KMS-11 (cell line): Measurements from ENCODE around the gene NPLOC4.
"Not testable (repeated sequence)": the region's sequence is repeated elsewhere in the genome, so short reads cannot be mapped to it uniquely, and the experiment has no call there.

ENCODE experiments used
- H2AFZ ChIP-seq: fragments of 200-600 bp; sonication (generic); 2 replicates; pipeline ENCODE4 v1.6.1; 2016; ENCODE audit warnings: antibody characterized with exemption, mixed run types, low read depth
- H3K27ac ChIP-seq: fragments of 200-600 bp; sonication (generic); 2 replicates; pipeline ENCODE4 v1.6.1; 2016; ENCODE audit warnings: mild to moderate bottlenecking, mixed run types
- H3K27me3 ChIP-seq: fragments of 200-600 bp; sonication (generic); 2 replicates; pipeline ENCODE4 v1.6.1; 2017; ENCODE audit warnings: mild to moderate bottlenecking, low read depth, mixed run types, moderate library complexity; ENCODE audit not compliant: insufficient read depth
- H3K36me3 ChIP-seq: fragments of 200-600 bp; sonication (generic); 2 replicates; pipeline ENCODE4 v1.6.1; 2017; ENCODE audit warnings: mild to moderate bottlenecking, mixed run types; ENCODE audit not compliant: insufficient read depth
- H3K4me1 ChIP-seq: fragments of 200-600 bp; sonication (generic); 2 replicates; pipeline ENCODE4 v1.6.1; 2016; ENCODE audit warnings: mild to moderate bottlenecking, low read depth, mixed run types; ENCODE audit not compliant: poor library complexity, severe bottlenecking
- H3K4me2 ChIP-seq: fragments of 200-600 bp; sonication (generic); 2 replicates; pipeline ENCODE4 v1.7.0; 2016; ENCODE audit warnings: mild to moderate bottlenecking, mixed run types
- H3K4me3 ChIP-seq: fragments of 200-600 bp; sonication (generic); IDR thresholded peaks from 2 replicates; pipeline ENCODE4 v1.6.1; 2017; ENCODE audit warnings: low read depth, low read length, mixed read lengths; ENCODE audit not compliant: insufficient read depth
- H3K79me2 ChIP-seq: fragments of 200-600 bp; sonication (generic); 2 replicates; pipeline ENCODE4 v1.6.1; 2016; ENCODE audit warnings: low read depth, mixed run types; ENCODE audit not compliant: insufficient read depth
- H3K9ac ChIP-seq: fragments of 200-600 bp; sonication (generic); 2 replicates; pipeline ENCODE4 v1.6.1; 2016; ENCODE audit warnings: mild to moderate bottlenecking, mixed run types
- H4K20me1 ChIP-seq: fragments of 200-600 bp; sonication (generic); 2 replicates; pipeline ENCODE4 v1.6.1; 2016; ENCODE audit warnings: mild to moderate bottlenecking, mixed run types; ENCODE audit not compliant: insufficient read depth
- TF ChIP-seq, protein P1 (sequence below): fragments of 200-600 bp; sonication (generic); conservative IDR thresholded peaks from 2 replicates; pipeline ENCODE4 v1.6.1; 2017; ENCODE audit warnings: low read depth, mild to moderate bottlenecking, antibody characterized with exemption, low read length, moderate library complexity, mixed read lengths

The NPLOC4 gene

DNA sequence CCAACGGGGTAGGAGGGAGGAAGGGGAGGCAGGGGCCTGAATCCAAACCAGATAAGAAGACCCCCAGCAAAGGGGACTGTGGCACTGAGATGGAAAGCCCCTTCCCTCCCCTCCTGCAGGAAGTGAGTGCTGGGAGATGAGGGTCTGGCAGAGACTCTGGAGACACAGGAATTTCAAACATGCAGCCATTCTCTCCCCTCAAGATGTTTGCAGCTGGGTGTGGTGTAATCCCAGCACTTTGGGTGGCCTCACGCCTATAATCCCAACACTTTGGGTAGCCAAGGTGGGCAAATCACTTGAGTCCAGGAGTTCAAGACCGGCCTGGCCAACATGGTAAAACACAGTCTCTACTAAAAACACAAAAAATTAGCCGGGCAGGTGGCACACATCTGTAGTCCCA lies 50.8 kb downstream of the NPLOC4 start:
- no peak overlapping the region for H3K9ac ChIP-seq
- H2AFZ ChIP-seq = no peak overlapping the region
- no peaks in the 10 kb centered on the region for H3K79me2 ChIP-seq
- H3K4me3 ChIP-seq = no peak overlapping the region
- TF ChIP-seq, protein P1, sequence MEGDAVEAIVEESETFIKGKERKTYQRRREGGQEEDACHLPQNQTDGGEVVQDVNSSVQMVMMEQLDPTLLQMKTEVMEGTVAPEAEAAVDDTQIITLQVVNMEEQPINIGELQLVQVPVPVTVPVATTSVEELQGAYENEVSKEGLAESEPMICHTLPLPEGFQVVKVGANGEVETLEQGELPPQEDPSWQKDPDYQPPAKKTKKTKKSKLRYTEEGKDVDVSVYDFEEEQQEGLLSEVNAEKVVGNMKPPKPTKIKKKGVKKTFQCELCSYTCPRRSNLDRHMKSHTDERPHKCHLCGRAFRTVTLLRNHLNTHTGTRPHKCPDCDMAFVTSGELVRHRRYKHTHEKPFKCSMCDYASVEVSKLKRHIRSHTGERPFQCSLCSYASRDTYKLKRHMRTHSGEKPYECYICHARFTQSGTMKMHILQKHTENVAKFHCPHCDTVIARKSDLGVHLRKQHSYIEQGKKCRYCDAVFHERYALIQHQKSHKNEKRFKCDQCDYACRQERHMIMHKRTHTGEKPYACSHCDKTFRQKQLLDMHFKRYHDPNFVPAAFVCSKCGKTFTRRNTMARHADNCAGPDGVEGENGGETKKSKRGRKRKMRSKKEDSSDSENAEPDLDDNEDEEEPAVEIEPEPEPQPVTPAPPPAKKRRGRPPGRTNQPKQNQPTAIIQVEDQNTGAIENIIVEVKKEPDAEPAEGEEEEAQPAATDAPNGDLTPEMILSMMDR = no peak
- H3K27me3 ChIP-seq = no peaks in the 10 kb centered on the region
- peaks cover 4% of the 10 kb centered on the region; the same call in 1 of the 2 replicates for H3K36me3 ChIP-seq
- H3K27ac ChIP-seq = no peak overlapping the region
- no peaks in the 10 kb centered on the region for H3K4me1 ChIP-seq
- no peak overlapping the region for H3K4me2 ChIP-seq
- H4K20me1 ChIP-seq = no peaks in the 10 kb centered on the region

DNA sequence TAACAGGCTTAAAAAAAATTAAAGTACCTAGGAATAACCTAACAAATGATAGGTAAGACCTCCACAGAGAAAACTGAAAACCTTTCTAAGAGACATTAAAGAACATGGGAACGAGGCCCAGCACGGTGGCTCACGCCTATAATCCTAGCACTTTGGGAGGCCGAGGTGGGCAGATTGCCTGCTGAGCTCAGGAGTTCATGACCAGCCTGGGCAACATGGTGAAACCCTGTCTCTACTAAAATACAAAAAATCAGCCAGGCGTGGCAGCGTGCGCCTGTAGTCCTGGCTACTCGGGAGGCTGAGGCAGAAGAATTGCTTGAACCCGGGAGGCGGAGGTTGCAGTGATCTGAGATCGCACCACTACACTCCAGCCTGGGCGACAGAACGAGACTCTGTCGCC lies 52.1 kb downstream of the NPLOC4 start:
- H3K36me3 ChIP-seq, H4K20me1 ChIP-seq, H3K27ac ChIP-seq, H3K4me1 ChIP-seq, H3K27me3 ChIP-seq, H2AFZ ChIP-seq, H3K4me2 ChIP-seq, H3K4me3 ChIP-seq, H3K9ac ChIP-seq, H3K79me2 ChIP-seq: not testable (repeated sequence)

DNA sequence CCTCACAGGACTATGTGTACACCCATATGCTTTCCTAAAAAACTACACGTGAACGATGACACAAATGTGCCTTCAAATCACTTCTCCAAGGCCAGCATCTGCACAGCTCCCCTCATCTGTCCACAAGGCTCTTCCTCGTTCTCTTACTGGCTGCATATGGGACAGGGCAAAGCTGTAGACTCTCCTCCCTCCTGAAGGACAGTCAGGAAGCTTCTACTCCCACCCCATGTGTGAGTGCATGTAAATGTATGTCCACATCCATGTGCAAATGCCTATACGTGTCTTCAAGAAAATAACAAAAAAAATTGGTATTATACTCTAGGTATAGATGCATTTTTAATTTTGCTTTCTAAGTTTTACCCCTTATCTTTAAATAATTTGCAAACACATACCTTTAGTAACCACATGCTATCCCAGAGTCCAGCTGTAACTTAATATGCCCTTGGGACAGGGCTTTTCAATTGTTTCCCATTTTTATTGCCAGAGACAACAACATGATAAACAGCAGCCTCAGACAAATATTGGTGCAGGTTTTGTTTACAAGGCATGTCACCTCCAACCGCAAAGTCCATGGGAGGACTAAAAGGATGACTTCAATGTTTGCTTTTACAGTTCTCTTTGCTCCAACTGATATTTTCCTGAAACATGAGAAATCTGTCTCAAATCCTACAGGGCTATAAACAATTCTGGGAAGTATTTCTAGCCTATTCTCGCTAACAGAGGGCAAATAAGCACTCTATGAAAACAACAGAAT lies 53.1 kb downstream of the NPLOC4 start:
- Histone ChIP-seq H3K4me1 (no peaks in the 10 kb centered on the region), H2AFZ (no peak overlapping the region), H4K20me1 (no peaks in the 10 kb centered on the region), H3K79me2 (no peaks in the 10 kb centered on the region), H3K9ac (no peak overlapping the region), H3K4me3 (no peak overlapping the region), H3K4me2 (no peak overlapping the region), H3K27ac (no peak overlapping the region), H3K27me3 (no peaks in the 10 kb centered on the region), H3K36me3 (peaks cover 4% of the 10 kb centered on the region; the same call in 1 of the 2 replicates)
- TF ChIP-seq, protein P1 = no peak

DNA sequence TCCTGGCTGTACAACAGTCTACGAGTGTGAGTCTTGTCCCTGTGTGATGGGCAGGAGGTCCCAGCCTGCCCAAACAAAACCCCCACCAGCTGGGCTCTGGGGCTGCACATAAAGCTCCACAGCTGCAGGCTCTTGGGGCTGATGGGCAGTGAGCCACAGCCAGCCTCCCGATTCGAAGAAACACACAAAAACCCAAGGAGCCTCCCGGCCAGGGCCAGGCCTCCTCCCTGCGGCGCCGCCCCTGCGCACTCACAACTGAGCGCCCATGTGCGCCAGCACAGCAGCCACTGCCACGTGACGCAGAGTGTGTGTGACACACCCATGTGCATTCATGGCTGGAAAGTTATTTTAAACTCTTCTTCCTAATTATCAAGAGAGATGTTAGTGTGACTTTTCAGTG lies 54.2 kb downstream of the NPLOC4 start:
- TF ChIP-seq, protein P1 = no peak
- H3K27ac ChIP-seq = no peak overlapping the region
- H3K36me3 ChIP-seq = peaks cover 4% of the 10 kb centered on the region; the same call in 1 of the 2 replicates
- no peaks in the 10 kb centered on the region for H3K27me3 ChIP-seq
- no peaks in the 10 kb centered on the region for H3K79me2 ChIP-seq
- H3K4me2 ChIP-seq = no peak overlapping the region
- no peak overlapping the region for H3K4me3 ChIP-seq
- H3K4me1 ChIP-seq = no peaks in the 10 kb centered on the region
- H4K20me1 ChIP-seq = no peaks in the 10 kb centered on the region
- H3K9ac ChIP-seq = no peak overlapping the region
- H2AFZ ChIP-seq = no peak overlapping the region

DNA sequence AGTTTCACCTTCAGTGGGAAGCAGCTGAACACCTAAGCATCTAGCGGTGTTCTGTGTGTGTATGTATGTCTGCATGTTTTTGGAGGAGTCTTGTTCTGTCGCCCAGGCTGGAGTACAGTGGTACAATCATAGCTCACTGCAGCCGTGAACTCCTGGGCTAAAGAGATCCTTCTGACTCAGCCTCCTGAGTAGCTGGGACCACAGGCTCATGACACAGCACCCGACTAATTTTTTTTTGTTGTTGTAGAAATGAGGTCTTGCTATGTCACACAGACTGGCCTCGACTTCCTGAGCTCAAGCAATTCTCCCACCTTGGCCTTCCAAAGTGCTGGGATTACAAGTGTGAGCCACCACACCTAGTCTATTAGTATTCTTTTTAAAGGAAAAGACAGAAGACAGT lies 54.6 kb downstream of the NPLOC4 start:
- Histone ChIP-seq H3K27ac (no peak overlapping the region), H3K4me1 (no peaks in the 10 kb centered on the region), H3K79me2 (no peaks in the 10 kb centered on the region), H3K9ac (no peak overlapping the region), H2AFZ (no peak overlapping the region), H3K4me3 (no peak overlapping the region), H3K4me2 (no peak overlapping the region), H4K20me1 (no peaks in the 10 kb centered on the region), H3K27me3 (no peaks in the 10 kb centered on the region), H3K36me3 (peaks cover 4% of the 10 kb centered on the region; the same call in 1 of the 2 replicates)
- TF ChIP-seq, protein P1 = no peak
